Activated T-cell treated with anti-CD3 and anti-CD28 coated beads for 48 hours (primary cell): ENCODE results near the gene LDHA.
A peak's percentile ranks its signal among the peaks of the same experiment; 100 is the strongest.

Experiments used
- DNase-seq: peaks from one replicate; pipeline ENCODE4 v3.0.0-alpha.2; 2020; ENCODE audit warnings: low read depth

The LDHA gene

GRCh38 chr11:18394275-18394927 is at the start of gene LDHA:
LDHA (plus strand) TSS chr11:18394563; CDS start chr11:18396843, 2,280 bp downstream.
- DNase-seq, result peak; percentile 99

- no peak for DNase-seq
Observed at GRCh38 chr11:18347471-18348125, 46.8 kb upstream of the LDHA start.

- no peak for DNase-seq
Observed at GRCh38 chr11:18352581-18352980, 41.8 kb upstream of the LDHA start.

GRCh38 chr11:18358646-18359045 is 35.7 kb upstream of the LDHA start:
- DNase-seq, result no peak

GRCh38 chr11:18361154-18361553 is 33.2 kb upstream of the LDHA start:
- DNase-seq, result no peak

GRCh38 chr11:18364495-18365073 is 29.8 kb upstream of the LDHA start:
- no peak for DNase-seq

- no peak for DNase-seq
Observed at GRCh38 chr11:18365741-18366140, 28.6 kb upstream of the LDHA start.

GRCh38 chr11:18366286-18366685 is 28.1 kb upstream of the LDHA start:
- DNase-seq, result no peak

- DNase-seq, result no peak
Observed at GRCh38 chr11:18367431-18367830, 26.9 kb upstream of the LDHA start.

- DNase-seq, result no peak
Observed at GRCh38 chr11:18368221-18368620, 26.1 kb upstream of the LDHA start.

- no peak for DNase-seq
Observed at GRCh38 chr11:18369398-18369797, 25.0 kb upstream of the LDHA start.

GRCh38 chr11:18371279-18371678 is 23.1 kb upstream of the LDHA start:
- no peak for DNase-seq

- DNase-seq, result no peak
Observed at GRCh38 chr11:18372201-18372600, 22.2 kb upstream of the LDHA start.

GRCh38 chr11:18374956-18375355 is 19.4 kb upstream of the LDHA start:
- DNase-seq, result no peak

GRCh38 chr11:18375941-18376340 is 18.4 kb upstream of the LDHA start:
- DNase-seq, result no peak

- no peak for DNase-seq
Observed at GRCh38 chr11:18379201-18379600, 15.2 kb upstream of the LDHA start.

- peak; percentile 74 for DNase-seq
Observed at GRCh38 chr11:18383388-18384156, 10.8 kb upstream of the LDHA start.

- DNase-seq, result peak; percentile 12
Observed at GRCh38 chr11:18384157-18384641, 10.2 kb upstream of the LDHA start.

GRCh38 chr11:18390088-18390487 is 4.3 kb upstream of the LDHA start:
- no peak for DNase-seq

- DNase-seq, result no peak
Observed at GRCh38 chr11:18392434-18393321, 1.7 kb upstream of the LDHA start.

GRCh38 chr11:18393581-18394274 is 635 bp upstream of the LDHA start:
- DNase-seq, result no peak
